K562 (cell line): ENCODE data around the gene SLC6A6. TPM values are rescaled to one million over a fixed set of nuclear protein-coding genes. Genes with fewer than 3 reads are reported as not detected.
A peak's percentile ranks its signal among the peaks of the same experiment; 100 is the strongest.

Experiments
- ATAC-seq: fragments of 200-7000 bp; cut with Tn5 transposase; 3 replicates; pipeline ENCODE4 v1.9.1; 2020; ENCODE audit warnings: moderate library complexity
- BruUV-seq: library from RNA; stranded (reverse); fragments of 400-500 nt; replicated peaks from 2 replicates; lab custom pipeline; 2021; lab: Mats Ljungman, UMichigan
- CTCF ChIA-PET: fragments of 300-600 bp; formaldehyde crosslinking; extraction: SDS; loops from one replicate; lab custom pipeline; 2021; ENCODE audit warnings: low intra/inter-chr PET ratio; lab: Yijun Ruan, JAX
- POLR2A ChIA-PET: fragments of 300-600, 350-650 bp; sonication (Branson Sonifier 250); formaldehyde crosslinking; extraction: SDS; loops from one replicate; lab custom pipeline; 2021; ENCODE audit warnings: antibody characterized with exemption, inconsistent platforms; lab: Yijun Ruan, JAX
- DNase-seq, 4 experiments: peaks; one replicate each; pipeline versions ENCODE4 v3.0.0 to v3.0.0-alpha.2; 2011 to 2018; ENCODE audit warnings: low spot score in 3 of 4, mixed read lengths in 3 of 4; ENCODE audit errors: extremely low read depth in 1 of 4
- FAIRE-seq: peaks from 2 replicates; lab custom pipeline; 2011; peaks lifted over from hg19 to GRCh38; lab: Jason Lieb, UNC
- H2AFZ ChIP-seq: 2 replicates; pipeline ENCODE4 v1.6.0; 2011; ENCODE audit warnings: low read depth, low read length, control low read depth, inconsistent platforms
- H3K27ac ChIP-seq: fragments of 200-600 bp; 3 replicates; pipeline ENCODE4 v1.8.0; 2011; ENCODE audit warnings: low read depth, mild to moderate bottlenecking, control low read depth, inconsistent platforms, low read length, moderate library complexity, mixed read lengths; ENCODE audit errors: extremely low read depth
- H3K27me3 ChIP-seq, 2 experiments: fragments of 300-600 bp in 1 of 2; 2 replicates in 1 of 2; 3 replicates in 1 of 2; pipeline versions ENCODE4 v1.6.0 to v1.8.0; 2011; ENCODE audit warnings: inconsistent platforms in 2 of 2, low read length in 2 of 2, mild to moderate bottlenecking in 1 of 2, mixed read lengths in 1 of 2, moderate library complexity in 1 of 2; ENCODE audit not compliant: control insufficient read depth in 2 of 2, insufficient read depth in 2 of 2
- H3K36me3 ChIP-seq: fragments of 300-600 bp; 3 replicates; pipeline ENCODE4 v1.8.0; 2011; ENCODE audit warnings: mild to moderate bottlenecking, low read length, inconsistent platforms; ENCODE audit not compliant: control insufficient read depth, insufficient read depth
- H3K4me1 ChIP-seq, 2 experiments: fragments of 200-600 bp in 1 of 2; replicated peaks in 1 of 2; 2 replicates in 1 of 2; 3 replicates in 1 of 2; pipeline versions ENCODE4 v1.5.1 to v1.8.0; 2011; ENCODE audit warnings: inconsistent platforms in 2 of 2, low read length in 2 of 2, mild to moderate bottlenecking in 1 of 2, mixed read lengths in 1 of 2, moderate library complexity in 1 of 2; ENCODE audit not compliant: control insufficient read depth in 2 of 2, insufficient read depth in 2 of 2
- H3K4me2 ChIP-seq: 2 replicates; pipeline ENCODE4 v1.6.1; 2011; ENCODE audit warnings: low read length, control low read depth, inconsistent platforms, mixed read lengths; ENCODE audit not compliant: insufficient read depth
- H3K4me3 ChIP-seq: fragments of 200-600 bp; sonication (generic), shearing (Covaris generic); 2 replicates; pipeline ENCODE4 v1.5.1; 2016; ENCODE audit warnings: control low read depth, inconsistent platforms
- H3K79me2 ChIP-seq: fragments of 200-600 bp; 3 replicates; pipeline ENCODE4 v1.8.0; 2011; ENCODE audit warnings: low read length, inconsistent platforms; ENCODE audit not compliant: control insufficient read depth, insufficient read depth
- H3K9ac ChIP-seq, 2 experiments: 2 replicates each; pipeline versions ENCODE4 v1.6.0 to v1.6.1; 2011; ENCODE audit warnings: low read depth in 2 of 2, low read length in 2 of 2, control low read depth in 1 of 2, inconsistent platforms in 1 of 2, mild to moderate bottlenecking in 1 of 2, mixed read lengths in 1 of 2; ENCODE audit not compliant: insufficient read depth in 1 of 2
- H3K9me1 ChIP-seq: one replicate; pipeline ENCODE4 v1.6.0; 2011; ENCODE audit warnings: inconsistent platforms, mild to moderate bottlenecking, low read length, moderate library complexity; ENCODE audit not compliant: control insufficient read depth, insufficient read depth
- H3K9me3 ChIP-seq: replicated peaks from 2 replicates; pipeline ENCODE4 v1.5.1; 2011; ENCODE audit warnings: low read depth, low read length, inconsistent platforms; ENCODE audit not compliant: control insufficient read depth, insufficient read depth
- H4K20me1 ChIP-seq: replicated peaks from 2 replicates; pipeline ENCODE4 v1.6.1; 2011; ENCODE audit warnings: low read length, inconsistent platforms, mixed read lengths; ENCODE audit not compliant: control insufficient read depth, insufficient read depth
- CBX1 ChIP-seq: sonication (generic); IDR thresholded peaks from 2 replicates; pipeline ENCODE4 v1.6.1; 2016; ENCODE audit warnings: antibody characterized with exemption, low read depth, mild to moderate bottlenecking
- EP300 ChIP-seq: IDR thresholded peaks from 2 replicates; pipeline ENCODE4 v1.6.1; 2012; ENCODE audit warnings: low read length, improper control_type of control experiment
- KLF13 ChIP-seq: fragments of 450-650 bp; IDR thresholded peaks from 2 replicates; pipeline ENCODE4 v1.6.1; 2016; ENCODE audit warnings: missing genetic modification characterization, low read depth, mild to moderate bottlenecking, missing compliant biosample characterization, moderate library complexity, borderline replicate concordance
- MXI1 ChIP-seq: IDR thresholded peaks from 2 replicates; pipeline ENCODE4 v1.6.1; 2011; ENCODE audit warnings: low read depth, mild to moderate bottlenecking, improper control_type of control experiment, low read length
- NCOA2 ChIP-seq, 2 experiments: fragments of 450-650 bp; IDR thresholded peaks; 2 replicates each; pipeline ENCODE4 v1.6.1; 2018; ENCODE audit warnings: mild to moderate bottlenecking in 2 of 2, moderate library complexity in 1 of 2; ENCODE audit not compliant: partially characterized antibody in 2 of 2
- NRF1 ChIP-seq, 2 experiments: fragments of 450-650 bp; IDR thresholded peaks in 1 of 2; conservative IDR thresholded peaks in 1 of 2; 2 replicates each; pipeline ENCODE4 v1.6.1; 2014; ENCODE audit warnings: mild to moderate bottlenecking in 2 of 2
- RBM34 ChIP-seq: fragments of 200-400 bp; formaldehyde crosslinking; IDR thresholded peaks from 2 replicates; pipeline ENCODE4 v1.6.1; 2018; ENCODE audit warnings: low read length, borderline replicate concordance; ENCODE audit not compliant: insufficient read depth
- TAF15 ChIP-seq: fragments of 200-400 bp; formaldehyde crosslinking; IDR thresholded peaks from 2 replicates; pipeline ENCODE4 v1.6.1; 2017; ENCODE audit warnings: mild to moderate bottlenecking, low read depth, low read length, moderate library complexity
- YY1 ChIP-seq, 3 experiments: IDR thresholded peaks; 2 replicates each; pipeline ENCODE4 v1.6.1; 2011; ENCODE audit warnings: low read length in 2 of 3, mild to moderate bottlenecking in 2 of 3, moderate library complexity in 2 of 3, borderline replicate concordance in 1 of 3, control low read depth in 1 of 3, low read depth in 1 of 3; ENCODE audit not compliant: insufficient read depth in 3 of 3, insufficient replicate concordance in 2 of 3, control insufficient read depth in 1 of 3, insufficient read length in 1 of 3; ENCODE audit errors: extremely low read depth in 1 of 3
- ZBTB8A ChIP-seq: fragments of 450-650 bp; IDR thresholded peaks from 2 replicates; pipeline ENCODE4 v1.6.1; 2018; ENCODE audit warnings: mild to moderate bottlenecking, moderate library complexity; ENCODE audit not compliant: partially characterized antibody
- ZNF232 ChIP-seq: sonication (generic); formaldehyde crosslinking; IDR thresholded peaks from 2 replicates; pipeline ENCODE4 v1.8.0; 2022; ENCODE audit warnings: mild to moderate bottlenecking, missing genetic modification reagents
- ZNF311 ChIP-seq: fragments of 250-450 bp; sonication (Bioruptor Pico); IDR thresholded peaks from 2 replicates; pipeline ENCODE4 v1.4.0; 2020; ENCODE audit warnings: mild to moderate bottlenecking, moderate library complexity
- WGBS: fragments of 100-300 bp; shearing (Covaris generic); methylation state at CpG from one replicate; pipeline ENCODE4 v1.1.6; 2016; ENCODE audit warnings: low coverage, mixed read lengths; ENCODE audit not compliant: insufficient coverage; ENCODE audit errors: missing lambda C conversion rate; 5-methylcytosine and 5-hydroxymethylcytosine counted together
- in situ Hi-C: fragments of 300-500 bp; cut with MboI; formaldehyde crosslinking; loops from 4 replicates; pipeline ENCODE4 v1.15.0; 2018; ENCODE audit warnings: inconsistent platforms, mixed read lengths
- intact Hi-C: fragments of 100-400 bp; cut with micrococcal nuclease; formaldehyde crosslinking; loops from 2 replicates; pipeline ENCODE4 v1.14.2; 2022
- polyA plus RNA-seq, 8 experiments: library from polyadenylated mRNA; depleted of rRNA in 4 of 8; stranded (reverse) in 5 of 8; unstranded in 3 of 8; fragments of >200 nt; fragmentation: Nextera tagmentation in 2 of 8; fragmentation: Illumina TruSeq in 1 of 8; extraction: Ambion mirVana in 2 of 8; extraction: Trizol in 1 of 8; gene quantifications; 2 replicates each; pipeline versions ENCODE4 v1.2.1 to v1.2.3, GENCODE V29; 2011 to 2014; ENCODE audit warnings: inconsistent platforms in 1 of 8, missing spikeins in 1 of 8
- total RNA-seq, 7 experiments: library from RNA; depleted of rRNA in 6 of 7; stranded (reverse); fragments of >200 nt in 6 of 7; fragmentation: Illumina TruSeq in 2 of 7; extraction: Trizol in 2 of 7; gene quantifications; 2 replicates each; pipeline versions ENCODE4 v1.2.1 to v1.2.3, GENCODE V29; 2011 to 2021; ENCODE audit warnings: low replicate concordance in 1 of 7
- TF ChIP-seq, protein P1 (sequence below): fragments of 450-650 bp; conservative IDR thresholded peaks from 2 replicates; pipeline ENCODE4 v1.6.1; 2016; ENCODE audit warnings: missing genetic modification characterization, low read depth, mild to moderate bottlenecking, missing compliant biosample characterization, moderate library complexity
- TF ChIP-seq, protein P2 (sequence below): sonication (generic); formaldehyde crosslinking; IDR thresholded peaks from 2 replicates; pipeline ENCODE4 v1.8.1; 2023; ENCODE audit warnings: missing genetic modification reagents, mild to moderate bottlenecking, borderline replicate concordance

The SLC6A6 gene
- total and polyA plus RNA-seq, 9 of the 15 experiments (the other 6 are each of a cell fraction or from before 2014, with no cell fraction given): 12.3 to 203 (median 93.2) TPM

DNA sequence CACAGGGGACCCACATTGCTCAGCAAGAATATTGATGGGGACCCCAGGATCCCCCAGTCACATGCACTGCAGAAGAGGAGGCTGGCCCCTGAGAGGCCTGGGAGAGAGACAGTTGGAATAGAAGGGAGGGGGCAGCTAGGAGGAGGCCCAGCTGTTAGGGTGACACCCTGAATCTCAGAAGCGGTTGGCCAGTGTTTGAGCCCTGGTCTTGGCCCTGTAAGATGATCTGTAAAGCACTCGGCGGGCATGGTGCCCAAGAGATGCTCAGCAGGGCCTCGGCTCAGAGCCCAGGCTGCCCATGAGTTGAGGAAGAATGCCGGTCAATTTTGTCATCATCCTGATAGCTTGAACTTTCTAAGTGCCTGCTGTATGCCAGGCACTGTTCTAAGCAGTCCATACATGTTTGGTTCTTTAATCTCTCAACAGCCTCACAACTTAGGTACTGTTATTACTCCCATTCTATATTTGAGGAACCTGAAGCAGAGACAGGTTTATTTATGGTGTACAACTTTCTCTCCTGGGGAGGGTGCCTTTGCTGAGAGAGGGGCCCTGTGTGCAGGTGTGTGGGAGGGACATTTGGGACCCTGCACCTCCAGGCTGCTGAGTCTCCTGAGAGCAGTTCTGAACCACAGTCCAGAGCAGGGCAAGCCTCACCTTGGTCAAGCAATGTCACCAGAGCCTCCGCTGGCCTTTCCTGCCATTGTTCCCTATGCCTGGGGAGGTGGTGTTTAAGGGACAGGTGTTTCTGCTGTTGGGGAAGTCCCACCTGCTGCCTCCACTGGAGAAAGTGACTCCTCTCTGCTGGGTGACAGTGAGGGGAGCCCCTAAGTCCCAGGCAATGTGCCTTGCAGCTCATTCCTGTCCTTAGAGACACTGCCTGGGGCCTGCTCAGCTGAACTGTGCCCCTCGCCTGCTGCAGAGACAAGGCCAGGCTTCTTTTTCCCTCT, 26.0 kb downstream of the SLC6A6 start:
- Histone ChIP-seq H3K4me2 (no peak overlapping the region), H3K4me1 (peaks cover 49 to 68% of the 10 kb centered on the region in 2 experiments), H3K79me2 (peaks cover 99% of the 10 kb centered on the region), H3K9ac (peak overlapping the region in 1 of 2 experiments; percentile 47; a peak in 1 of 4 replicates), H3K27ac (no peak overlapping the region; the same call in 2 of the 3 replicates), H3K36me3 (peaks cover 89% of the 10 kb centered on the region), H3K9me3 (no peaks in the 10 kb centered on the region), H4K20me1 (peaks cover 31% of the 10 kb centered on the region), H3K27me3 (no peaks in the 10 kb centered on the region), H3K4me3 (no peak overlapping the region), H3K9me1 (peaks cover 10% of the 10 kb centered on the region), H2AFZ (no peak overlapping the region)
- intact Hi-C loops (no loop called here), in situ Hi-C loops (no loop called here)
- no peak for FAIRE-seq
- 86% methylated on average over 7 of the region's 7 CpGs for WGBS
- CTCF ChIA-PET: no interaction called here
- TF ChIP-seq KLF13 (no peak), RBM34 (no peak), NRF1 (conservative IDR thresholded peaks at IDR 0.05 in 1 of 2, IDR thresholded peaks at IDR 0.05 in 1 of 2) (no peak), EP300 (no peak), ZNF311 (CRISPR knock-in tag) (no peak), NCOA2 (IDR thresholded peaks at IDR 0.05; ENCODE audit: partially characterized antibody in 2 of 2) (no peak), ZBTB8A (no peak), MXI1 (no peak), ZNF232 (CRISPR knock-in tag) (no peak), YY1 (IDR thresholded peaks at IDR 0.05; ENCODE audit: borderline replicate concordance in 1 of 3, control insufficient read depth in 1 of 3, extremely low read depth in 1 of 3, insufficient read depth in 3 of 3, insufficient read length in 1 of 3, insufficient replicate concordance in 2 of 3, low read depth in 1 of 3, low read length in 2 of 3) (no peak), TAF15 (no peak), CBX1 (no peak)
- TF ChIP-seq, protein P1, sequence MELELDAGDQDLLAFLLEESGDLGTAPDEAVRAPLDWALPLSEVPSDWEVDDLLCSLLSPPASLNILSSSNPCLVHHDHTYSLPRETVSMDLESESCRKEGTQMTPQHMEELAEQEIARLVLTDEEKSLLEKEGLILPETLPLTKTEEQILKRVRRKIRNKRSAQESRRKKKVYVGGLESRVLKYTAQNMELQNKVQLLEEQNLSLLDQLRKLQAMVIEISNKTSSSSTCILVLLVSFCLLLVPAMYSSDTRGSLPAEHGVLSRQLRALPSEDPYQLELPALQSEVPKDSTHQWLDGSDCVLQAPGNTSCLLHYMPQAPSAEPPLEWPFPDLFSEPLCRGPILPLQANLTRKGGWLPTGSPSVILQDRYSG (tag): no peak
- TF ChIP-seq, protein P2, sequence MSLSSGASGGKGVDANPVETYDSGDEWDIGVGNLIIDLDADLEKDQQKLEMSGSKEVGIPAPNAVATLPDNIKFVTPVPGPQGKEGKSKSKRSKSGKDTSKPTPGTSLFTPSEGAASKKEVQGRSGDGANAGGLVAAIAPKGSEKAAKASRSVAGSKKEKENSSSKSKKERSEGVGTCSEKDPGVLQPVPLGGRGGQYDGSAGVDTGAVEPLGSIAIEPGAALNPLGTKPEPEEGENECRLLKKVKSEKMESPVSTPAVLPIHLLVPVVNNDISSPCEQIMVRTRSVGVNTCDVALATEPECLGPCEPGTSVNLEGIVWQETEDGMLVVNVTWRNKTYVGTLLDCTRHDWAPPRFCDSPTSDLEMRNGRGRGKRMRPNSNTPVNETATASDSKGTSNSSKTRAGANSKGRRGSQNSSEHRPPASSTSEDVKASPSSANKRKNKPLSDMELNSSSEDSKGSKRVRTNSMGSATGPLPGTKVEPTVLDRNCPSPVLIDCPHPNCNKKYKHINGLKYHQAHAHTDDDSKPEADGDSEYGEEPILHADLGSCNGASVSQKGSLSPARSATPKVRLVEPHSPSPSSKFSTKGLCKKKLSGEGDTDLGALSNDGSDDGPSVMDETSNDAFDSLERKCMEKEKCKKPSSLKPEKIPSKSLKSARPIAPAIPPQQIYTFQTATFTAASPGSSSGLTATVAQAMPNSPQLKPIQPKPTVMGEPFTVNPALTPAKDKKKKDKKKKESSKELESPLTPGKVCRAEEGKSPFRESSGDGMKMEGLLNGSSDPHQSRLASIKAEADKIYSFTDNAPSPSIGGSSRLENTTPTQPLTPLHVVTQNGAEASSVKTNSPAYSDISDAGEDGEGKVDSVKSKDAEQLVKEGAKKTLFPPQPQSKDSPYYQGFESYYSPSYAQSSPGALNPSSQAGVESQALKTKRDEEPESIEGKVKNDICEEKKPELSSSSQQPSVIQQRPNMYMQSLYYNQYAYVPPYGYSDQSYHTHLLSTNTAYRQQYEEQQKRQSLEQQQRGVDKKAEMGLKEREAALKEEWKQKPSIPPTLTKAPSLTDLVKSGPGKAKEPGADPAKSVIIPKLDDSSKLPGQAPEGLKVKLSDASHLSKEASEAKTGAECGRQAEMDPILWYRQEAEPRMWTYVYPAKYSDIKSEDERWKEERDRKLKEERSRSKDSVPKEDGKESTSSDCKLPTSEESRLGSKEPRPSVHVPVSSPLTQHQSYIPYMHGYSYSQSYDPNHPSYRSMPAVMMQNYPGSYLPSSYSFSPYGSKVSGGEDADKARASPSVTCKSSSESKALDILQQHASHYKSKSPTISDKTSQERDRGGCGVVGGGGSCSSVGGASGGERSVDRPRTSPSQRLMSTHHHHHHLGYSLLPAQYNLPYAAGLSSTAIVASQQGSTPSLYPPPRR (CRISPR knock-in tag): no peak
- POLR2A ChIA-PET: interaction anchor here (1.1 to 5.9 kb wide), 2 partner anchors 13 to 21 kb away, joined by 4 to 34 read pairs; no protein-coding TSS in a partner anchor
- ATAC-seq: no peak
- no TSS peak for BruUV-seq
- DNase-seq: no peak
